Mammary epithelial cell (primary cell): ENCODE data around the gene ALOX5AP.

ENCODE experiments used
- CTCF ChIP-seq, 2 donors: IDR thresholded peaks in 1 of 2; conservative IDR thresholded peaks in 1 of 2; 2 replicates each; pipeline ENCODE4 v1.5.1; 2011 to 2012; ENCODE audit warnings: inconsistent platforms in 2 of 2, low read length in 2 of 2, mild to moderate bottlenecking in 2 of 2, control low read depth in 1 of 2, low read depth in 1 of 2; ENCODE audit not compliant: insufficient read depth in 1 of 2; ENCODE audit errors: extremely low read depth in 1 of 2
- EZH2 ChIP-seq: IDR thresholded peaks from 2 replicates; pipeline ENCODE4 v1.6.1; 2012; ENCODE audit warnings: low read length, inconsistent platforms, borderline replicate concordance

- TF ChIP-seq CTCF (conservative IDR thresholded peaks at IDR 0.05 in 1 of 2, IDR thresholded peaks at IDR 0.05 in 1 of 2; ENCODE audit: extremely low read depth in 1 of 2, insufficient read depth in 1 of 2, low read depth in 1 of 2, low read length in 2 of 2) (no peak), EZH2 (no peak)
Observed at GRCh38 chr13:30803749-30804148, 68.4 kb downstream of the ALOX5AP start.
